Measurements from ENCODE around the gene NAA25. TPM values are rescaled to one million over a fixed set of nuclear protein-coding genes. Genes with fewer than 3 reads are reported as not detected.
A peak's percentile ranks its signal among the peaks of the same experiment; 100 is the strongest.
"Not testable (repeated sequence)": the region's sequence is repeated elsewhere in the genome, so short reads cannot be mapped to it uniquely, and the experiment has no call there.

NAA25 gene
- total and polyA plus RNA-seq, 5 donors: 4.6 to 21.7 (median 15.6) TPM

DNA sequence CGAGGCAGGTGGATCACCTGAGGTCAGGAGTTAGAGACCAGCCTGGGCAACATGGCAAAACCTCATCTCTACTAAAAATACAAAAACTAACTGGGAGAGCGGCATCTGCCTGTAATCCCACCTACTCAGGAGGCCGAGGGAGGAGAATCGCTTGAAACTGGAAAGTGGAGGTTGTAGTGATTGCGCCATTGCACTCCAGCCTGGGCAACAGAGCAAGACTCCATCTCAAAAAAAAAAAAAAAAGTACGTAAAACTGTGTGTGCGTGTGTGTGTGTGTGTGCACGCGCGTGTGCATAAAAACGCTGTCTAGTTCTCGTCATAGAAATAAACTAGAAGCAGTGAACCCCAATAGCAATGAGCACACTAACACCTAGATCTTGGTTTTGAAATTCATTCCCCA lies 72.0 kb downstream of the NAA25 start:
- not testable (repeated sequence) for H3K27ac ChIP-seq (ENCODE audit: low read length); H3K9me3 ChIP-seq (ENCODE audit: control insufficient read depth, low read length); H3K4me1 ChIP-seq (ENCODE audit: control insufficient read depth, insufficient read depth, low read length); DNase-seq; H3K4me3 ChIP-seq (ENCODE audit: low read length); H3K27me3 ChIP-seq (ENCODE audit: control insufficient read depth, insufficient read depth); ATAC-seq
- WGBS: 97% methylated on average over 12 of the region's 12 CpGs
- intact Hi-C loops (cut with DNase I): loop anchor here in 1 of 4 donors (5.0 kb wide), 1 partner anchor 36 kb away; no protein-coding TSS in a partner anchor

DNA sequence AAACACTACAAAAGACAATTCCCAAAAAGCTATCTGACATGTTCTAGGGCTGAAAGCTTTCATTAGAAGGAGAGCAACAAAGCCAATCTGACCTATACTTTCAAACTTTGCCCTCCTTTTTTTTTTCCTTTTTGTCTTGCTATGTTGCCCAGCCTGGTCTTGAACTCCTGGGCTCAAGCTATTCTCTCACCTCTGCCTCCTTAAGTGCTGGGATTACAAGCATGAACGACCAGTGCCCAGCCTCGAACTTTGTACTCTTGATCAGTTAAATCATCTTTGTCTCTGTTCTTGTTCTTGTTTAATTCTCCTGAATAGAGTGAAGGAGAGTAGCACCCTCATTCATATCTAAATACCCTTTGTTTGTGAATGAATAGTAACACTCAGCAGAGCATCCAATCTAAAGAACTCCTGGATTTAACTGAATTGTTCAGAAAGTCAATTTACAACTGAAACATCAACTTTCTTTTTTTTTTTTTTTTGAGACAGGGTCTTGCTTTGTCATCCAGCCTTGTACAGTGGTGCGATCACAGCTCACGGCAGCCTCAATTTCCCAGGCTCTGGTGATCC lies 73.3 kb downstream of the NAA25 start:
- intact Hi-C loops (cut with DNase I): loop anchor here in 1 of 4 donors (5.0 kb wide), 1 partner anchor 37 kb away; no protein-coding TSS in a partner anchor
- Histone ChIP-seq H3K4me1 (ENCODE audit: control insufficient read depth, insufficient read depth, low read length) (no peaks in the 10 kb centered on the region), H3K27me3 (ENCODE audit: control insufficient read depth, insufficient read depth) (no peaks in the 10 kb centered on the region), H3K27ac (ENCODE audit: low read length) (no peak overlapping the region), H3K4me3 (ENCODE audit: low read length) (no peak overlapping the region), H3K9me3 (ENCODE audit: control insufficient read depth, low read length) (no peaks in the 10 kb centered on the region)
- WGBS: 87% methylated on average over 4 of the region's 4 CpGs
- ATAC-seq (no peak), DNase-seq (no peak)

DNA sequence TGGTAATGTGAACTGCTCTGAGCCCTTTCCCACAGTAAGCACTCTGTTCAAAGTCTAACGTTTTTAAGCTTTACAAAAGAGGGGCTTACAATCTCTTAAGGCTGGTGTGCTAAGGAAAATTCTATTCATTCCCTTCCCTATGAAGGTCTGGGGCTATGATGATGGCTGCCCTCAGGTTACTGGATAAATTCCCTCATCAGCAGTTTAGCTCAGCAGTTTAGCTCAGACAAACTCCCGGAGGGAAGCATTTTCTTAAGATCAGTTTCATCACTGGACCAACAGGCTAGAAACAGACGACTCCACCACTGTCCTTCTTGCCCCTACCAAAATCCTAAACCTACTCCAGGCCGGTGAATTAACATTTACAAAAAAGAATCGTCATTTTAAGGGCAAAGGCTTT lies 76.3 kb downstream of the NAA25 start:
- Histone ChIP-seq H3K4me3 (ENCODE audit: low read length) (no peak overlapping the region), H3K4me1 (ENCODE audit: control insufficient read depth, insufficient read depth, low read length) (no peaks in the 10 kb centered on the region), H3K27ac (ENCODE audit: low read length) (no peak overlapping the region), H3K9me3 (ENCODE audit: control insufficient read depth, low read length) (no peaks in the 10 kb centered on the region), H3K27me3 (ENCODE audit: control insufficient read depth, insufficient read depth) (no peaks in the 10 kb centered on the region)
- DNase-seq (no peak), ATAC-seq (no peak)
- intact Hi-C loops (cut with DNase I): no loop called here
- WGBS: 85% methylated on average over 5 of the region's 5 CpGs

DNA sequence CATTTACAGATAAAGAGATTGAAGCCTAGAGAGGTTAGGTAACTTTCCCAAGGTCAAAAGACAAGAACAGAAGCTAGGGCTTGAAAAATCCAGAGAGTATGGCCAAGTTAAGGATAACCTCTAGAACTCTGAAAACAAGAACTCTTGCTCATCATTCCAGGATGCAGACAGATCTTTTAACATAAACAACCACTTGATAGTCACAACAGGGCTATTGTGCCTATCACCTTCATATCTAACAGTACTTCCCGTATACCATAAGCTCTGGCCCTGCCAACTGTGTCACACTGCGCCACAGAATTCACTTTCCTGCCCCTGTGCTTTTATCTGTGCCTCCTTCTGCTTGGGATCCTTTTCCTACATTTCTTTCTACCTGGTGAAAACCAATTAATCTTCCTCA lies 77.1 kb downstream of the NAA25 start:
- ATAC-seq (peak in 1 of 2 donors; percentile 37), DNase-seq (no peak)
- Histone ChIP-seq H3K27me3 (ENCODE audit: control insufficient read depth, insufficient read depth) (no peaks in the 10 kb centered on the region), H3K4me1 (ENCODE audit: control insufficient read depth, insufficient read depth, low read length) (no peaks in the 10 kb centered on the region), H3K27ac (ENCODE audit: low read length) (no peak overlapping the region), H3K9me3 (ENCODE audit: control insufficient read depth, low read length) (no peaks in the 10 kb centered on the region), H3K4me3 (ENCODE audit: low read length) (no peak overlapping the region)
- 65% methylated on average over 2 of the region's 2 CpGs for WGBS
- intact Hi-C loops (cut with DNase I): no loop called here

DNA sequence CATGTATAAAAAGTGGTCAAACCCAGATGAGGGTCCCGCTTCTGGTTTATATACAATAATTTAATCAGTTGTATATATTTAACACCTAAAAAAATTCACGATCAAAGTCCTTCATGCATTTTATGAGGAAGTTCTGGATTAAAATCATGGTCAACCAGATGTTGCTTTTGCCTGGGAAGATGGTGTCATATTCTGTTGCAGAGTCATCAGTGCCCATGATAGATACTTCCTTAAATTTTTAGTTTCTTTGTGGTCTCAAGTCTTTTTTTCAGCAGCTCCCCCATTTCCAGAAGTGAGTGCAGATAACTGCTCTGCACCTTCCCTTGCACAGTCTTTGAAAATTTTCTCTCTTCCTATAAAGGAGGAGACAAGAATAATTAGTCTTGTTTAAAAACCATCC lies 79.3 kb downstream of the NAA25 start:
- WGBS: 92% methylated on average over 2 of the region's 2 CpGs
- intact Hi-C loops (cut with DNase I): no loop called here

DNA sequence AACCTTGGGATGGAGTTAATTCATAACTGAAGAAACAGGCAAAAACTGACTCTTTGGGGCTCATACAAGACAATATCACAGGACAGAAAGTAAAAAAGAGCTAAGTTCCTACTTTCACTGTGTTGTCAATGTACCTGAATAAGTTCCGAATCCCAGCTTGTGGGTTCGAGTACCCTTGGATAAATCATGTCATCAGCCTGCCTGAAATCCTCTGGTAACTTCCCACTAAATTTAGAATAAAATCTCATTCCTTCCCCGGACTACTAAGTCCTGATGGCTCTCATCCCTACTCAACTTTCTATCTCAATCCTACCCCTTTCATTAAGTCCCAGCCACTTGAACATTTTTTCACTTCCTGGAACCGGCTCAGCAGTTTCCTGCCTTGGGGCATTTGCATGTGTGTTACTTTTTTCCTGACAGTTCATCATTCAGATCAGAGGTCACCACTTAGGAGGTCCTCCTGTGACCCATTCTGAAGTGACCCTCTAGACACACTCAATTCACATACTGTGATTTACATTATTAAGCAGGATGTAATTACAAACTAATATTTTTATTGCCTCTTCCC lies 82.7 kb downstream of the NAA25 start:
- ATAC-seq: no peak
- H3K4me3 ChIP-seq (ENCODE audit: low read length): no peak overlapping the region
- intact Hi-C loops (cut with DNase I): no loop called here
- H3K4me1 ChIP-seq (ENCODE audit: control insufficient read depth, insufficient read depth, low read length): peaks cover 2% of the 10 kb centered on the region
- H3K27me3 ChIP-seq (ENCODE audit: control insufficient read depth, insufficient read depth): no peaks in the 10 kb centered on the region
- no peak overlapping the region for H3K27ac ChIP-seq (ENCODE audit: low read length)
- no peak for DNase-seq
- 70% methylated on average over 4 of the region's 4 CpGs for WGBS
- no peaks in the 10 kb centered on the region for H3K9me3 ChIP-seq (ENCODE audit: control insufficient read depth, low read length)

More for the DNA sequence above, 79.3 kb downstream of the NAA25 start:
- ATAC-seq: no peak
- no peaks in the 10 kb centered on the region for H3K27me3 ChIP-seq (ENCODE audit: control insufficient read depth, insufficient read depth)
- H3K4me3 ChIP-seq (ENCODE audit: low read length): no peak overlapping the region
- peaks cover 2% of the 10 kb centered on the region for H3K4me1 ChIP-seq (ENCODE audit: control insufficient read depth, insufficient read depth, low read length)
- DNase-seq: no peak
- H3K27ac ChIP-seq (ENCODE audit: low read length): no peak overlapping the region
- no peaks in the 10 kb centered on the region for H3K9me3 ChIP-seq (ENCODE audit: control insufficient read depth, low read length)

DNA sequence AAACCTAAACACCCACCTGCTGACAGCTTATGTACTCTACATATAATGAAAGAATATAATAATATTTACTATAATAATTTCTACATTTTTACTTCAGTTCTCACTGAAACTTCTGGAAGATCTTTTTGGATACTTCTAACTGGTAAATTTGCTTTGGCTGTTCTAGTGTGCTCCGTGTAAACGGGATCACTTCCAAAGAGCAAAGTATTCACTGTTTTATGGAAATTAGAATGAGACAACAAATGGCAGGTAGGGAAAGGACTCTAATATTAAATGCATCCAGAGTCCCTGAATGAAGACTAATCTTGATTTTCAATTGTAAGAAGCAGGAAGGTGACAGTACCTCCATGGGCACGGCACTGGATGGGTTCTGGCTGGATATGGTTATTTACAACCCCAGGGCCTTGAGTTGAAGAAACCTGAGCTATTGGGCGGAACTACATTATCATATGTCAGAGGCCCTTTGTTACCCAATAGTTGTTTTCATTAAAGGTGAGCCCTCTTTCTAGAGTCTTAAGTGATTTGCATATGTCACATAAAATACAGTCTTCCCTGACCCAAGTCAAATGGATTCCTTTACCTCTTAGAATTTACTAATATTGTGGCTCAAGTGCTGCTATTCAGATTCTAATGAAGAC lies 84.7 kb downstream of the NAA25 start:
- WGBS: 89% methylated on average over 4 of the region's 4 CpGs
- Histone ChIP-seq H3K9me3 (ENCODE audit: control insufficient read depth, low read length) (no peaks in the 10 kb centered on the region), H3K4me1 (ENCODE audit: control insufficient read depth, insufficient read depth, low read length) (peaks cover 2% of the 10 kb centered on the region), H3K27me3 (ENCODE audit: control insufficient read depth, insufficient read depth) (no peaks in the 10 kb centered on the region), H3K4me3 (ENCODE audit: low read length) (no peak overlapping the region), H3K27ac (ENCODE audit: low read length) (no peak overlapping the region)
- ATAC-seq: no peak
- DNase-seq: no peak
- intact Hi-C loops (cut with DNase I): no loop called here

DNA sequence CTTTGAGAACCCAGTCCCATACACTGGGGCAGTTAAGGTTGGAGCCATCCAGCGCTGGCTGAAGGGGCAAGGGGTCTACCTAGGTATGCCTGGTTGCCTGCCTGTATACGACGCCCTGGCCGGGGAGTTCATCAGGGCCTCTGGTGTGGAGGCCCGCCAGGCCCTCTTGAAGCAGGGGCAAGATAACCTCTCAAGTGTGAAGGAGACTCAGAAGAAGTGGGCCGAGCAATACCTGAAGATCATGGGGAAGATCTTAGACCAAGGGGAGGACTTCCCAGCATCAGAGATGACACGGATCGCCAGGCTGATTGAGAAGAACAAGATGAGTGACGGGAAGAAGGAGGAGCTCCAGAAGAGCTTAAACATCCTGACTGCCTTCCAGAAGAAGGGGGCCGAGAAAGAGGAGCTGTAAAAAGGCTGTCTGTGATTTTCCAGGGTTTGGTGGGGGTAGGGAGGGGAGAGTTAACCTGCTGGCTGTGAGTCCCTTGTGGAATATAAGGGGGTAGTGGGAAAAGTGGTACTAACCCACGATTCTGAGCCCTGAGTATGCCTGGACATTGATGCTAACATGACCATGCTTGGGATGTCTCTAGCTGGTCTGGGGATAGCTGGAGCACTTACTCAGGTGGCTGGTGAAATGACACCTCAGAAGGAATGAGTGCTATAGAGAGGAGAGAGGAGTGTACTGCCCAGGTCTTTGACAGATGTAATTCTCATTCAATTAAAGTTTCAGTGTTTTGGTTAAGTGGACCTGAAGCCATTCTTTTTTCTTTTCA lies 86.2 kb downstream of the NAA25 start:
- Histone ChIP-seq H3K27ac (ENCODE audit: low read length) (no peak overlapping the region), H3K4me3 (ENCODE audit: low read length) (no peak overlapping the region), H3K9me3 (ENCODE audit: control insufficient read depth, low read length) (no peaks in the 10 kb centered on the region), H3K4me1 (ENCODE audit: control insufficient read depth, insufficient read depth, low read length) (peaks cover 2% of the 10 kb centered on the region), H3K27me3 (ENCODE audit: control insufficient read depth, insufficient read depth) (no peaks in the 10 kb centered on the region)
- intact Hi-C loops (cut with DNase I): no loop called here
- DNase-seq (no peak), ATAC-seq (peak; percentile 32 to 36)
- WGBS: 87% methylated on average over 11 of the region's 11 CpGs

DNA sequence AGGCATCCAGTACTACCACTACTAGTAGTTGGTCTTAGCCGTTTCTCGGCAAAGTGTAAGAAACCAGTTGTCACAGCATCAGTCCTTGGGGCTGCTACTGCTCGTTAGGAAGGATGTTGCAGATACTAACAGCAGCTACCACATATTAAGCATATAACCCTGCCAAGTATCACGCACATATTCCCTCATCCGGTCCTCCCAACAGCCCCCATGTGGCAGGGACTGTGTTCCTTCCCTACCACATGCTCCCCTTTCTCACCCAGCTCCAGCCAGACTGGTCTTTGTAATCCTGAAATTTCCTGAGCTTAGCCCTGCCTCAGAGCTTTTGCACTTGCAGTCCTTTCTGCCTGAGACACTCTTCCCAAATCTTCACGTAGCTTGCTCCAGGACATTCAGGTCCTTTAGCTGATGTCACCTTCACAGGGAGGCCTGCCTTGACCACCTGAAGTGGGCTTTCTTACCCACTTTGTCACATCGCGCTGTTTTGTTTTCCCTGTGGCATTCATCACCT lies 87.6 kb downstream of the NAA25 start:
- no peak for ATAC-seq

DNA sequence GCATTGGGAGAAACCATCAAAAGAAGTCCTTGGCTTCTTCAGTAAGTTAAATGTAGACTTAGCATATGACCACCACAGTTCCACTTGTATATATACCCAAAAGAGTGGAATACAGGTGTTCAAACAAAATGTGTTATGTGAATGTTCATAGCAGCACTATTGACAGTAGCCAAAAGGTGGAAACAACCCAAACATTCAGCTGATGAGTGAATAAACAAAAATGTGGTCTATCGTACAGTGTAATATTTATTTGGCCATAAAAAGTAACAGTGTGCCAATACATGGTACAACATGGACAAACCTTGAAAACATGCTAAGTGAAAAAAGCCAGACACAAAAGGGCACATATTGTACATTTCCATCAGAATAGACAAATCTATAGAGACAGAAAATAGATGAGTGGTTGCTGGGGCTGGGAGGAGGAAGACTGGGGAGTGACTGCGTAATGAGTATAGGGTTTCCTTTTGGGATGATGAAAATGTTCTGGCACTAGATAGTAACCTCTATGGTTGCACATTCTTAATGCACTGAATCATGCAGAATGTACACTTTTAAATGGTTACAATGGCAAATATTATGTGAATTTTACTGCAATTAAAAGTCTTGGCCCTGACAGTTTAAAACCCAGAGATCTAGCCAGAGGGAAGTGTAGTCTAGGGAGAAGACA lies 89.9 kb downstream of the NAA25 start:
- no peak overlapping the region for H3K27ac ChIP-seq (ENCODE audit: low read length)
- peaks cover 4% of the 10 kb centered on the region for H3K4me1 ChIP-seq (ENCODE audit: control insufficient read depth, insufficient read depth, low read length)
- no peaks in the 10 kb centered on the region for H3K9me3 ChIP-seq (ENCODE audit: control insufficient read depth, low read length)
- DNase-seq: no peak
- intact Hi-C loops (cut with DNase I): loop anchor here in 2 of 4 donors (10.0 kb wide), 1 partner anchor 74 kb away; no protein-coding TSS in a partner anchor
- H3K4me3 ChIP-seq (ENCODE audit: low read length): no peak overlapping the region
- no peaks in the 10 kb centered on the region for H3K27me3 ChIP-seq (ENCODE audit: control insufficient read depth, insufficient read depth)
- ATAC-seq: no peak
- 87% methylated on average over 2 of the region's 2 CpGs for WGBS

More for the DNA sequence above, 87.6 kb downstream of the NAA25 start:
- intact Hi-C loops (cut with DNase I): no loop called here
- Histone ChIP-seq H3K27ac (ENCODE audit: low read length) (no peak overlapping the region), H3K27me3 (ENCODE audit: control insufficient read depth, insufficient read depth) (no peaks in the 10 kb centered on the region), H3K9me3 (ENCODE audit: control insufficient read depth, low read length) (no peaks in the 10 kb centered on the region), H3K4me1 (ENCODE audit: control insufficient read depth, insufficient read depth, low read length) (peaks cover 2% of the 10 kb centered on the region), H3K4me3 (ENCODE audit: low read length) (no peak overlapping the region)
- WGBS: 85% methylated on average over 8 of the region's 8 CpGs
- no peak for DNase-seq

Measured in right cardiac atrium (tissue), 5 donors.